Measurements from ENCODE around the gene MORC2. TPM values are rescaled to one million over a fixed set of nuclear protein-coding genes. Genes with fewer than 3 reads are reported as not detected.

Gene MORC2
- total RNA-seq, 1 experiment from 2014 or later, result 38.8 TPM

DNA sequence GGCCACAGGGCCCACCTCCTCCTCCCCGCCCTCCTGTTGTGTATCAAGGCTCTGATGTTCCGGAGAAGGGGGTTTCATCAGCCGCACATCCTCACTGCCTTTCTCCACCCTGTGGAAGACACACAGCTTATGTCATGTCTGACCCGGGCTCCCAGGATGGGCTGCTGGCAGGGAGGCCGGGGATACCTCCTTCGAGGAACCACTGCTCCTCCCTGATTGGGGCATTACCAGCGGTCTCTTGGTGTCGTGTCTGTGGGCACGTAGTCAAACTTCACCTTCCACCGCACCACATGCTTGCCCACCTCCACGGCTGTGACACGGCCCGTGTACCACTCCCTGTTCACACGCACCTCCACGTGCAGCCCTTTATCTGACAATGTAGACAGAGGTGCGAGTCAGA lies 35.9 kb downstream of the MORC2 start:
- Mint-ChIP-seq H3K4me1 (ENCODE audit: low read depth, unreplicated experiment) (no peaks in the 10 kb centered on the region), H3K27me3 (ENCODE audit: unreplicated experiment) (no peaks in the 10 kb centered on the region), H3K27ac (ENCODE audit: unreplicated experiment) (no peak overlapping the region), H3K4me3 (ENCODE audit: low read depth, unreplicated experiment) (no peak overlapping the region), H3K9me3 (ENCODE audit: low read depth, unreplicated experiment) (no peaks in the 10 kb centered on the region), H3K36me3 (ENCODE audit: insufficient read depth, unreplicated experiment) (peaks cover 46% of the 10 kb centered on the region)
- no TSS peak for BruUV-seq (replicated peaks)
- no peak for DNase-seq
- TF ChIP-seq, protein P1, sequence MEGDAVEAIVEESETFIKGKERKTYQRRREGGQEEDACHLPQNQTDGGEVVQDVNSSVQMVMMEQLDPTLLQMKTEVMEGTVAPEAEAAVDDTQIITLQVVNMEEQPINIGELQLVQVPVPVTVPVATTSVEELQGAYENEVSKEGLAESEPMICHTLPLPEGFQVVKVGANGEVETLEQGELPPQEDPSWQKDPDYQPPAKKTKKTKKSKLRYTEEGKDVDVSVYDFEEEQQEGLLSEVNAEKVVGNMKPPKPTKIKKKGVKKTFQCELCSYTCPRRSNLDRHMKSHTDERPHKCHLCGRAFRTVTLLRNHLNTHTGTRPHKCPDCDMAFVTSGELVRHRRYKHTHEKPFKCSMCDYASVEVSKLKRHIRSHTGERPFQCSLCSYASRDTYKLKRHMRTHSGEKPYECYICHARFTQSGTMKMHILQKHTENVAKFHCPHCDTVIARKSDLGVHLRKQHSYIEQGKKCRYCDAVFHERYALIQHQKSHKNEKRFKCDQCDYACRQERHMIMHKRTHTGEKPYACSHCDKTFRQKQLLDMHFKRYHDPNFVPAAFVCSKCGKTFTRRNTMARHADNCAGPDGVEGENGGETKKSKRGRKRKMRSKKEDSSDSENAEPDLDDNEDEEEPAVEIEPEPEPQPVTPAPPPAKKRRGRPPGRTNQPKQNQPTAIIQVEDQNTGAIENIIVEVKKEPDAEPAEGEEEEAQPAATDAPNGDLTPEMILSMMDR (IDR thresholded peaks at IDR 0.05; ENCODE audit: unreplicated experiment), result no peak
- intact Hi-C loops (cut with micrococcal nuclease; ENCODE audit: unreplicated experiment), result no loop called here
- CTCF ChIA-PET, result no interaction called here

DNA sequence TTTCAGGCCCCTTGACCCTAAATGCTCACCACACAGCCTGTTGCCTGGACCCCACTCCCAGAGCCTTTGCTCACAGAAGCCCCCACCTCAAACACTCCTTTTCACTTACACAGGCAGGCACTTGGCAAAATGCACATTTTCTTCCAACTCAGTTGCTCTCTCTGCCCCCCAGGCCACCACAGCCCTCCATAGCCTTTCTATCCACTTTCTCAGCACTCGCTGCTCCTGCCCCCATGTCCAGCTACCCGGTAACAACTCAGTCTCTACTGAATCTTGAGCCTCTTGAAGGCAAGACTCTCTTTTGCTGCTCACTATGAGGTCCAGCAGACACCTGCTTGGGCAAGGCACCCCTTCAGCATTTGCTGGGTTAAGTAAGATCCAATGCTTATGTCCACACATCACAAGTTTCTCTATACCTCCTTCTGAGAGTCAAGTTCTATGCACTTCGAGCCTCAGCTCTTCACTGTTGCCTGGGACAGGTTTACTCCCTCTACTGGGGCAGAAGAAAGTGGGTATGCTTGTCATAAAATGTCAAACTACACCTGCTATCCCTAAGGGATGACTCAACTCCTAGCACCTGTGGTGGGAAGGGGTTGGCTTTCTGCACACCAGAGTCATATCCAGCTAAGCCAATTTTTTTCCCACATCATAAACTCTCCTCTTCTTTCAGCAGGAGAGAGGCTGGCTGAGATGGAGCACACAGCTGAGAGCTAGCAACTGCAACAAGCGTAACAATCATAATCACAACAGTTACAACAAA lies 36.9 kb downstream of the MORC2 start:
- Mint-ChIP-seq H3K4me3 (ENCODE audit: low read depth, unreplicated experiment) (no peak overlapping the region), H3K36me3 (ENCODE audit: insufficient read depth, unreplicated experiment) (peaks cover 55% of the 10 kb centered on the region), H3K27ac (ENCODE audit: unreplicated experiment) (no peak overlapping the region), H3K27me3 (ENCODE audit: unreplicated experiment) (no peaks in the 10 kb centered on the region), H3K4me1 (ENCODE audit: low read depth, unreplicated experiment) (no peaks in the 10 kb centered on the region), H3K9me3 (ENCODE audit: low read depth, unreplicated experiment) (no peaks in the 10 kb centered on the region)
- DNase-seq, result no peak
- BruUV-seq (replicated peaks), result no TSS peak
- CTCF ChIA-PET, result no interaction called here
- intact Hi-C loops (cut with micrococcal nuclease; ENCODE audit: unreplicated experiment), result no loop called here
- TF ChIP-seq, protein P1 (IDR thresholded peaks at IDR 0.05; ENCODE audit: unreplicated experiment), result no peak

- no peak for DNase-seq
- Mint-ChIP-seq H3K27me3 (ENCODE audit: unreplicated experiment) (no peaks in the 10 kb centered on the region), H3K4me3 (ENCODE audit: low read depth, unreplicated experiment) (no peak overlapping the region), H3K36me3 (ENCODE audit: insufficient read depth, unreplicated experiment) (peaks cover 54% of the 10 kb centered on the region), H3K9me3 (ENCODE audit: low read depth, unreplicated experiment) (no peaks in the 10 kb centered on the region), H3K4me1 (ENCODE audit: low read depth, unreplicated experiment) (no peaks in the 10 kb centered on the region), H3K27ac (ENCODE audit: unreplicated experiment) (no peak overlapping the region)
- TF ChIP-seq, protein P1 (IDR thresholded peaks at IDR 0.05; ENCODE audit: unreplicated experiment), result no peak
- BruUV-seq (replicated peaks), result no TSS peak
- CTCF ChIA-PET, result interaction anchor here (0.5 to 0.8 kb wide), 2 partner anchors 40 to 41 kb away, joined by 3 read pairs; no protein-coding TSS in a partner anchor
- intact Hi-C loops (cut with micrococcal nuclease; ENCODE audit: unreplicated experiment), result no loop called here
These were observed 38.3 kb downstream of the MORC2 start for GRCh38 chr22:30930228-30930627.

DNA sequence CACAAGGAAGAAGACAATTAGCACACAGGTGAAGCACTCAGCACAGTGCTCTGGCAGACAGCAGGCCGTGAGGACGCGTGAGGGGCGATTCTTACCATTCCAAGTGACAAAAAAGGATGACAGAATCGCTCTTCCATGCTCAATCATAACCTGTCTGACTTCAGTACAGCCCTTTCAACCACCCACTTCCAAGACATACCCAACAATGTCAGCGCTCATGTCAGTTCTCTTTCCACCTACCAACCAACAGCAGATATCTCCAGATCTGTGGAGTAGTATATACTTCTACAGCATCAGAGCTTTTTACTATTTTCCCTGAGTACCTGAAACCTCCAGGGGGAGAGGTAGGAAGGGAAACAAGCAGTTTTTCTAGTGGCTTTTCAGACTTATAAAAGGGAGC lies 40.2 kb downstream of the MORC2 start:
- Mint-ChIP-seq H3K4me3 (ENCODE audit: low read depth, unreplicated experiment) (no peak overlapping the region), H3K36me3 (ENCODE audit: insufficient read depth, unreplicated experiment) (peaks cover 43% of the 10 kb centered on the region), H3K9me3 (ENCODE audit: low read depth, unreplicated experiment) (no peaks in the 10 kb centered on the region), H3K27me3 (ENCODE audit: unreplicated experiment) (no peaks in the 10 kb centered on the region), H3K4me1 (ENCODE audit: low read depth, unreplicated experiment) (no peaks in the 10 kb centered on the region), H3K27ac (ENCODE audit: unreplicated experiment) (no peak overlapping the region)
- TF ChIP-seq, protein P1 (IDR thresholded peaks at IDR 0.05; ENCODE audit: unreplicated experiment), result no peak
- BruUV-seq (replicated peaks), result no TSS peak
- no peak for DNase-seq
- CTCF ChIA-PET, result interaction anchor here (0.5 kb wide), 1 partner anchor 293 kb away, joined by 11 read pairs; no protein-coding TSS in a partner anchor
- intact Hi-C loops (cut with micrococcal nuclease; ENCODE audit: unreplicated experiment), result no loop called here

All from Calu3 (cell line).